Measurements from ENCODE around the gene USH2A. TPM values are rescaled to one million over a fixed set of nuclear protein-coding genes. Genes with fewer than 3 reads are reported as not detected.
A peak's percentile ranks its signal among the peaks of the same experiment; 100 is the strongest.

USH2A gene
- total RNA-seq, 1 donor from 2014 or later, result under 0.01 TPM

DNA sequence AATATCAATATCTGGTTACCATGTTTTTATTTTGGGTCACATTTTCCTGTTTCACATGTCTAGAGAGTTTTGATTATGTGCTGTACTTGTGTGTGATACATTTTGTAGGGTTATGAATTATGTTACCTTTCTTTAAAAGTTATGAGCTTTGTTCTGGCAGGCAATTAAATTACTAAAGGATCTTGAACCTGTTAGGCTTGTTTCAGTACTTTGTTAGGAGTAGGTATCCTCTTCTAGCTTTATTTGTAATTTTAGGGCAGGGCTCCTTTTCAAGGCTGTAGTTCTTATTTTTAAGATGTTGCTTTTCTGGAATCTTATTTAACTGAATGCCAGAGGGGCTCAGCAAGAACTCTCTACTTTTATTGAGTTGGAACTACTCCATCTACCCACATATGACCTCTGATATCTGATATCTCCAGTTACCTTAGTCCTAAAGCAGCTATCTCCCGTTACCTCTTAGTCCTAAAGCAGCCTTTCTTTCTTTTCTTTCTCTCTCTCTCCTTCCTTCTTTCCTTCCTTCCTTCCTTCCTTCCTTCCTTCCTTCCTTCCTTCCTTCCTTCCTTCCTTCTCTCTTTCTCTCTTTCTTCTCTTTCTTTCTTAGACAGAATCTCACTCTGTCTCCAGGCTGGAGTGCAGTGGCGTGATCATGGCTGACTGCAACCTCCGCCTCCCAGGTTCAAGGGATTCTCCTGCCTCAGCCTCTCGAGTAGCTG is 832.3 kb downstream of the USH2A start:
- DNase-seq, result no peak

DNA sequence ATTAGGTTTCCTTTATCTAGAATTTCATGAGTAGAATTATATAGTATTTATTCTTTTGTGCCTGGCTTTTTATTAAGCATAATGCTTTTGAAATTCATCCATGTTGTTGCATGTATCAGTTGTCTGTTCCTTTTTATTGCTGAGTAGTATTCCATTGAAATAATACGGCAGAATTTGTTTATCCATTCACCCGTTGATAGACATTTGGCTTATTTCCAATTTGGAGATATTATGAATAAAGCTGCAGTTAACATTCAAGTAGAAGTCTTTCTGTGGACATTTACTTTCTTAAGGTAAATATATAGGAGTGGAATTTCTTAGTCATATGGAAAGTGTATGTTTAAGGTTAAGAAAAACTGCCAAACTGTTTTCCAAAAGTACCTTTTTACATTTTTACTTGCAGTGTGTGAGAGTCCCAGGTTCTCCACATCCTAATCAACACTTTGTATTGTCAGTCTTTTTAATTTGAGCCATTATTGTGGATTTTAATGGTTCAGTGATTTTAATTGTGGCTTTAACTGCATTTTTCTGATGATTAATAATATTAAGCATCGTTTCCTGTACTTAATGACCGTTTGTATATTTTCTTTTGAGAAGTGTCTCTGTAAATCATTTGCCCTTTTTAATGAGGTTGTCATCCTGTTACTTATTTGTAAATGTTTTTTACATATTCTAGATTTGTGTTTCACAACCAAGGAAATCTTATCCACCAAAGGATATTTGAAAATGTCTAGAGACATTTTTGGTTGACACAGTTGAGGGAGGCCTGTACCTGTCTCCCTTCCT is 833.4 kb downstream of the USH2A start:
- DNase-seq, result no peak

DNA sequence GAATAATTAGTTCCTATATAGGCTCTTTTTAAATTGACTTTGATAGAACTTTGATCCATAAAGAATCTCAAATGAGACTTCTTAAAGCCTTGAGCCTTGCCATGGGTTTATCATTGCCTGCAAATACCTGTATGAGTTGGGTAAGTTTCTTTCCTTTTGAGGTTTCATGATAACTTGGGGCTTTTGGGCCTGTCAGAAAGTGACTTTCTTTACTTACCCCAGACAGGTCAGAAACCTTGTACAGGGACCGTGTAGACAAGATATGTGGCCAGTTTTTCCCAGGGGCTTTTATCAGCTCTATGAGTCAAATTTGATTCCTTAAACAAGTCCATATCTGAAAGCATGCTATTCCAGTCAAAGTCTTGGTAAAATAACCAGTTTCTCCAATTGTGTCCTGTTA is 838.9 kb downstream of the USH2A start:
- DNase-seq, result no peak

DNA sequence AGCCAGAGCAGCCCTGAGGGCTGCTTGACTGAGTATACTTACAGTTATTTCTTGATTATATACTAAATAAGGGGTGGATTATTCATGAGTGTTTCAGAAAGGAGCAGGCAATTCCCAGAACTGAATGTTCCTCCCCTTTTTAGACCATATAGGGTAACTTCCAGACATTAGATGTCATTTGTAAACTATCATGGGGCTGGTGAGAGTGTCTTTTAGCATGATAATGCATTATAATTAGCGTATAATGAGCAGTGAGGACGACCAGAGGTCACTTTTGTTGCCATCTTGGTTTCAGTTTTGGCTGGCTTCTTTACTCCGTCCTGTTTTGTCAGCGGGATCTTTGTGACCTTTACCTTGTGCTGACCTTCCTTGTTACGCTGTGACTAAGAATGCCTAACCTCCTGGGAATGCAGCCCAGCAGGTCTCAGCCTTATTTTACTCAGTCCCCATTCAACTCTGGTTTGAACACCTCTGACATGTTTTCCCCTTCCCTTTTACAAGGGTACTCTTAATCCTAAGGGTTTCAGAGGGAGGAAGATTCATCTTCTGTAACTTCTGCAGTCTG is 840.0 kb downstream of the USH2A start:
- DNase-seq, result no peak

DNA sequence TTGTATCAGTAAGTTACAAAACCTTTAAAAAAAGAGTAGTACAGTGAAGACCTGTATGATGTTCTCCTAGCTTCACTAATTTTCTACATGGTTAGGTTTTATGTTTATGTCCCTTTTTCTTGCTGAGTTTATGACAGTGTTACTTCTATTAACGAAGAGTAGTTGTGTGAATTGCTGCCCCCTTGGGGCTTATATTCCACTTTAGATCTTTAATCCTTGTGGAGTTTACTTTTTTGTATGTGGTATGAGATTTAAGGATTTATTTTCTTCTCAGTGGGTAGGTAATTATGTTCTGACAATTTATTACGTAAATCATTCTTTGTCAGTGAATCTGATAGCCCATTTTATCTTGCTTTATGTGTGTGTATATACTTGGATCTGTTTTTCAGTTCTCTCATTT is 841.4 kb downstream of the USH2A start:
- DNase-seq, result no peak

Small RNAs within 50 kb of the gene (small RNA-seq; reads per million reads assigned to genes)
- gene MRPS18BP1 (ENCODE audit: low replicate concordance) (not detected), gene RF00108 (ENCODE audit: low replicate concordance) (0.31 reads per million, percentile 32 among the genes with 10 or more reads in this experiment)
